ENCODE measurements around the gene ANKS1A.
"Not testable (repeated sequence)": the region's sequence is repeated elsewhere in the genome, so short reads cannot be mapped to it uniquely, and the experiment has no call there.

ANKS1A gene

GRCh38 chr6:35128496-35128895 is 239.4 kb downstream of the ANKS1A start:
- no peak for DNase-seq (ENCODE audit: low read depth)
- TF ChIP-seq CTCF (conservative IDR thresholded peaks at IDR 0.05; ENCODE audit: control insufficient read depth, insufficient read depth, low read depth, low read length) = no peak
- H3K4me3 ChIP-seq (ENCODE audit: control insufficient read depth, low read depth, low read length) = no peak overlapping the region

GRCh38 chr6:35136185-35136584 is 247.1 kb downstream of the ANKS1A start:
- H3K4me3 ChIP-seq (ENCODE audit: control insufficient read depth, low read depth, low read length) = no peak overlapping the region
- TF ChIP-seq CTCF (conservative IDR thresholded peaks at IDR 0.05; ENCODE audit: control insufficient read depth, insufficient read depth, low read depth, low read length) = no peak
- no peak for DNase-seq (ENCODE audit: low read depth)

- H3K4me3 ChIP-seq (ENCODE audit: control insufficient read depth, low read depth, low read length); DNase-seq (ENCODE audit: low read depth): not testable (repeated sequence)
Measured at GRCh38 chr6:35138191-35138590, 249.1 kb downstream of the ANKS1A start.

GRCh38 chr6:35139470-35139869 is 250.4 kb downstream of the ANKS1A start:
- no peak for DNase-seq (ENCODE audit: low read depth)
- TF ChIP-seq CTCF (conservative IDR thresholded peaks at IDR 0.05; ENCODE audit: control insufficient read depth, insufficient read depth, low read depth, low read length) = no peak
- H3K4me3 ChIP-seq (ENCODE audit: control insufficient read depth, low read depth, low read length) = no peak overlapping the region

- no peak overlapping the region for H3K4me3 ChIP-seq (ENCODE audit: control insufficient read depth, low read depth, low read length)
- peak; percentile 78 for DNase-seq (ENCODE audit: low read depth)
- peak; percentile 86 for TF ChIP-seq CTCF (conservative IDR thresholded peaks at IDR 0.05; ENCODE audit: control insufficient read depth, insufficient read depth, low read depth, low read length)
Measured at GRCh38 chr6:35139924-35140638, 251.0 kb downstream of the ANKS1A start.

GRCh38 chr6:35140639-35141006 is 251.6 kb downstream of the ANKS1A start:
- H3K4me3 ChIP-seq (ENCODE audit: control insufficient read depth, low read depth, low read length) = no peak overlapping the region
- no peak for DNase-seq (ENCODE audit: low read depth)
- no peak for TF ChIP-seq CTCF (conservative IDR thresholded peaks at IDR 0.05; ENCODE audit: control insufficient read depth, insufficient read depth, low read depth, low read length)

Data from fibroblast of mammary gland (primary cell).